ENCODE results near the gene HIP1.

DNA sequence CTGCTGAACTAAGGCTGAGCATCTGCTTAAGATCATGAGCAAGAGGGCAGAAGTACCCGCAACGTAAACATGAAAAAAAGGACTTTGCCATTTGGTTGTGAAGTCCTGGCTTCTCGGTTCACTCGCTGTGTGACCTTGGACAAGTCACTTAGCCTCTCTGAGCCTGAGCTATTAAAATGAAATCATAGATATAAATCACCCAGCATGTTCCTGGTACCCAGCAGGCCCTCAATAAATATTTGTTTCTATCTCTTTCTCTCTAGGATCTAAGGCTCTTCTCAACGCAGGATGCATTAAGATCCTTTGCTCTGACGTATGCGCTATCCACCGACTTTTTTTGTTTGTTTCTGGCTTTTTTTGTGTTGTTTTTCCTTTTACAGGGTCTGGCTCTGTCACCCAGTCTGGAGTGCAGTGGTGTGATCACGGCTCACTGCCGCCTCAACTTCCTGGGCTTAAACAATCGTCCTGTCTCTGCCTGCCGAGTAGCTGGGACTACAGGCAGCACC is 6.7 kb downstream of the HIP1 start:
- TF ChIP-seq POLR2A (IDR thresholded peaks at IDR 0.05; ENCODE audit: extremely low read depth, insufficient read length), result no peak
- TF ChIP-seq, protein P1, sequence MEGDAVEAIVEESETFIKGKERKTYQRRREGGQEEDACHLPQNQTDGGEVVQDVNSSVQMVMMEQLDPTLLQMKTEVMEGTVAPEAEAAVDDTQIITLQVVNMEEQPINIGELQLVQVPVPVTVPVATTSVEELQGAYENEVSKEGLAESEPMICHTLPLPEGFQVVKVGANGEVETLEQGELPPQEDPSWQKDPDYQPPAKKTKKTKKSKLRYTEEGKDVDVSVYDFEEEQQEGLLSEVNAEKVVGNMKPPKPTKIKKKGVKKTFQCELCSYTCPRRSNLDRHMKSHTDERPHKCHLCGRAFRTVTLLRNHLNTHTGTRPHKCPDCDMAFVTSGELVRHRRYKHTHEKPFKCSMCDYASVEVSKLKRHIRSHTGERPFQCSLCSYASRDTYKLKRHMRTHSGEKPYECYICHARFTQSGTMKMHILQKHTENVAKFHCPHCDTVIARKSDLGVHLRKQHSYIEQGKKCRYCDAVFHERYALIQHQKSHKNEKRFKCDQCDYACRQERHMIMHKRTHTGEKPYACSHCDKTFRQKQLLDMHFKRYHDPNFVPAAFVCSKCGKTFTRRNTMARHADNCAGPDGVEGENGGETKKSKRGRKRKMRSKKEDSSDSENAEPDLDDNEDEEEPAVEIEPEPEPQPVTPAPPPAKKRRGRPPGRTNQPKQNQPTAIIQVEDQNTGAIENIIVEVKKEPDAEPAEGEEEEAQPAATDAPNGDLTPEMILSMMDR (IDR thresholded peaks at IDR 0.05; ENCODE audit: low read depth, low read length), result no peak
